ENCODE measurements around the gene CTNNA2. TPM values are rescaled to one million over a fixed set of nuclear protein-coding genes. Genes with fewer than 3 reads are reported as not detected.

CTNNA2 gene
- total and polyA plus RNA-seq, 2 of the 8 experiments (the other 6 are each of a cell fraction or from before 2014, with no cell fraction given), result 3.9 to 9.0 TPM

GRCh38 chr2:80185091-80185490, 672.2 kb downstream of the CTNNA2 start:
- no peak overlapping the region for H2BK20ac ChIP-seq (ENCODE audit: low read length)
- no peak overlapping the region for H4K5ac ChIP-seq (ENCODE audit: insufficient read length, low read depth, low read length)
- no peaks in the 10 kb centered on the region for H4K20me1 ChIP-seq (replicated peaks in 1 of 2; ENCODE audit: control insufficient read depth in 1 of 2, insufficient read depth in 2 of 2, low read length in 2 of 2)
- no peak overlapping the region for H3K4me2 ChIP-seq (ENCODE audit: insufficient read depth in 1 of 2, low read depth in 2 of 2, low read length in 2 of 2)
- peaks cover 0 to 11% of the 10 kb centered on the region in 2 experiments; a peak in 1 of 4 replicates for H3K9me3 ChIP-seq (ENCODE audit: insufficient read depth in 2 of 2, low read depth in 1 of 2, low read length in 1 of 2)
- no peak overlapping the region for H4K91ac ChIP-seq (replicated peaks; ENCODE audit: insufficient read length, low read length)
- no peak overlapping the region for H3K4me3 ChIP-seq (ENCODE audit: extremely low read depth in 1 of 4, insufficient read depth in 2 of 4, low read depth in 3 of 4, low read length in 4 of 4)
- peaks cover 0 to 2% (median 0%) of the 10 kb centered on the region in 4 experiments; a peak in 2 of 7 replicates for H3K4me1 ChIP-seq (replicated peaks in 1 of 4; ENCODE audit: control insufficient read depth in 3 of 4, insufficient read depth in 4 of 4, low read length in 3 of 4)
- no peaks in the 10 kb centered on the region for H3K27me3 ChIP-seq (replicated peaks in 1 of 4; ENCODE audit: control insufficient read depth in 3 of 4, extremely low read depth in 1 of 4, insufficient read depth in 3 of 4, low read length in 3 of 4)
- no peak overlapping the region for H3K18ac ChIP-seq (ENCODE audit: extremely low read depth, low read length)
- H3K56ac ChIP-seq (replicated peaks; ENCODE audit: insufficient read length, low read depth, low read length), result no peak overlapping the region
- H2AK5ac ChIP-seq (ENCODE audit: low read depth, low read length), result no peak overlapping the region
- H3K9ac ChIP-seq (replicated peaks in 1 of 4; ENCODE audit: extremely low read depth in 1 of 4, low read depth in 3 of 4, low read length in 3 of 4), result no peak overlapping the region
- H4K8ac ChIP-seq (ENCODE audit: extremely low read depth, insufficient read depth, low read length), result no peak overlapping the region
- no peaks in the 10 kb centered on the region for H3K79me2 ChIP-seq (ENCODE audit: control insufficient read depth in 1 of 2, insufficient read depth in 2 of 2, low read length in 2 of 2)
- no peak overlapping the region for H2BK5ac ChIP-seq (ENCODE audit: low read depth, low read length)
- H3K4ac ChIP-seq (replicated peaks; ENCODE audit: insufficient read length, low read depth, low read length), result no peak overlapping the region
- ChIA-PET POLR2A (ENCODE audit: partially characterized antibody) (no interaction called here), CTCF (ENCODE audit: partially characterized antibody) (interaction anchor here (0.6 to 1.7 kb wide), 3 partner anchors 53 to 291 kb away, joined by 3 to 5 read pairs (median 4); no protein-coding TSS in a partner anchor)
- FAIRE-seq (no peak), DNase-seq (ENCODE audit: low read depth in 1 of 2, low spot score in 2 of 2) (no peak)
- H2BK15ac ChIP-seq (ENCODE audit: low read length), result no peak overlapping the region
- no peak overlapping the region for H3K14ac ChIP-seq (ENCODE audit: insufficient read length)
- no peaks in the 10 kb centered on the region; a peak in 1 of 8 replicates for H3K36me3 ChIP-seq (ENCODE audit: control insufficient read depth in 2 of 4, insufficient read depth in 4 of 4, low read length in 3 of 4)
- H3K79me1 ChIP-seq (ENCODE audit: low read depth, low read length), result no peaks in the 10 kb centered on the region
- TF ChIP-seq NANOG (IDR thresholded peaks at IDR 0.05; ENCODE audit: insufficient read depth, low read depth, low read length, poor library complexity, severe bottlenecking), result no peak
- TF ChIP-seq PHF8 (conservative IDR thresholded peaks at IDR 0.05; ENCODE audit: low read depth, low read length), result no peak
- H3K23me2 ChIP-seq (ENCODE audit: low read depth, low read length), result no peaks in the 10 kb centered on the region
- no peak overlapping the region for H2BK12ac ChIP-seq (ENCODE audit: low read depth, low read length)
- H2BK120ac ChIP-seq (replicated peaks; ENCODE audit: low read depth, low read length), result no peak overlapping the region
- H2AFZ ChIP-seq (ENCODE audit: low read length), result peak overlapping the region; percentile 17; the same call in 1 of the 2 replicates
- no peak overlapping the region for H3K23ac ChIP-seq (ENCODE audit: insufficient read length)
- 55% methylated on average over 2 of the region's 2 CpGs; no CpG with 5 or more reads in 1 of the 2 experiments for WGBS, 2 experiments (ENCODE audit: extremely low coverage in 1 of 2, insufficient coverage in 1 of 2, insufficient read length in 1 of 2, insufficient replicate concordance in 2 of 2, low coverage in 1 of 2, low lambda C conversion rate in 2 of 2, missing lambda C conversion rate in 1 of 2)
- no peak overlapping the region for H3K27ac ChIP-seq (ENCODE audit: low read depth, low read length)

Data from H1 (cell line).